Spleen (tissue), 11 donors: ENCODE data around the gene PTPRA. TPM values are rescaled to one million over a fixed set of nuclear protein-coding genes. Genes with fewer than 3 reads are reported as not detected.

Experiments used
- DNase-seq: peaks from one replicate; pipeline ENCODE4 v3.0.0-alpha.2; 2020
- H3K27ac ChIP-seq, 8 donors: fragments of 200-600 bp; sonication (generic) in 7 of 8; 1 replicate in 4 of 8; 2 replicates in 4 of 8; pipeline versions ENCODE4 v1.5.0 to v1.8.0; 2016 to 2021; ENCODE audit warnings: inconsistent platforms in 4 of 8, mild to moderate bottlenecking in 4 of 8, moderate library complexity in 1 of 8
- H3K27me3 ChIP-seq, 7 donors: fragments of 200-600 bp; sonication (generic) in 6 of 7; replicated peaks in 1 of 7; 1 replicate in 4 of 7; 2 replicates in 3 of 7; pipeline versions ENCODE4 v1.5.0 to v1.8.0; 2016 to 2021; ENCODE audit warnings: inconsistent platforms in 3 of 7, mild to moderate bottlenecking in 1 of 7
- H3K36me3 ChIP-seq, 6 donors: fragments of 200-600 bp; sonication (generic) in 5 of 6; 1 replicate in 4 of 6; 2 replicates in 2 of 6; pipeline versions ENCODE4 v1.5.0 to v1.8.0; 2016 to 2021; ENCODE audit warnings: inconsistent platforms in 2 of 6
- H3K4me1 ChIP-seq, 6 donors: fragments of 200-600 bp; sonication (generic) in 5 of 6; 1 replicate in 3 of 6; 2 replicates in 3 of 6; pipeline versions ENCODE4 v1.5.0 to v1.8.0; 2016 to 2021; ENCODE audit warnings: inconsistent platforms in 3 of 6
- H3K4me3 ChIP-seq, 8 donors: fragments of 200-600 bp; sonication (generic) in 7 of 8; 1 replicate in 4 of 8; 2 replicates in 4 of 8; pipeline versions ENCODE4 v1.5.0 to v1.8.0; 2016 to 2021; ENCODE audit warnings: inconsistent platforms in 4 of 8, mild to moderate bottlenecking in 4 of 8, moderate library complexity in 2 of 8
- H3K9me3 ChIP-seq, 8 donors: fragments of 200-600 bp; sonication (generic) in 7 of 8; 1 replicate in 4 of 8; 2 replicates in 4 of 8; pipeline versions ENCODE4 v1.5.0 to v1.8.0; 2016 to 2021; ENCODE audit warnings: inconsistent platforms in 4 of 8
- POLR2A ChIP-seq, 3 donors: fragments of 450-650 bp; IDR thresholded peaks; one replicate each; pipeline ENCODE4 v1.5.1; 2017; ENCODE audit warnings: antibody characterized with exemption in 3 of 3, mild to moderate bottlenecking in 1 of 3
- POLR2AphosphoS5 ChIP-seq, 3 donors: sonication (generic); formaldehyde crosslinking; IDR thresholded peaks; one replicate each; pipeline ENCODE4 v1.5.1; 2017; ENCODE audit warnings: antibody characterized with exemption in 3 of 3
- WGBS, 5 donors: extraction: QIAGEN DNeasy Blood & Tissue Kit in 3 of 5; methylation state at CpG; one replicate each; pipeline versions ENCODE4 v1.1.5 to v1.1.7; 2013 to 2018; 5-methylcytosine and 5-hydroxymethylcytosine counted together
- intact Hi-C: fragments of 100-400 bp; cut with DNase I; formaldehyde crosslinking; loops from one replicate; pipeline ENCODE4 v1.15.0; 2023; ENCODE audit warnings: low total_unique reads
- polyA plus RNA-seq, 3 donors: library from polyadenylated mRNA; stranded (reverse); fragments of 200-250 nt; gene quantifications; one replicate each; pipeline ENCODE4 v1.2.1, GENCODE V29; 2013
- total RNA-seq, 7 donors: library from RNA; depleted of rRNA in 3 of 7; stranded (reverse); fragments of >200 nt in 3 of 7; fragmentation: NEBNext Ultra II Directional in 4 of 7; extraction: Animal tissue kit (Norgen Biotek cat#: 25700) in 4 of 7; gene quantifications; one replicate each; pipeline versions ENCODE4 v1.1.0 to v1.2.1, GENCODE V29; 2016 to 2021
- TF ChIP-seq, protein P1 (sequence below), 11 experiments: fragments of 200-600 bp in 7 of 11; fragments of 450-650 bp in 4 of 11; sonication (generic) in 4 of 11; IDR thresholded peaks in 8 of 11; conservative IDR thresholded peaks in 3 of 11; 1 replicate in 7 of 11; 2 replicates in 4 of 11; pipeline versions ENCODE4 v1.4.0 to v1.8.0; 2016 to 2021; ENCODE audit warnings: antibody characterized with exemption in 11 of 11, inconsistent platforms in 4 of 11, mild to moderate bottlenecking in 1 of 11
- donor health status: healthy with polysubstance abuse.
- donor health status: DM: no; HTN: no; CAD: no; lungs with moderate emphysema.
- donor health status: DM: no; HTN: no; CAD: no.
- donor health status: Bipolar disorder and iron deficiency.
- donor health status: healthy.
- donor health status: DM: no; HTN: no; CAD: no.
- donor health status: DM: yes; HTN: yes; CAD: no.

PTPRA gene
- total and polyA plus RNA-seq, 10 donors = 15.3 to 65.5 (median 52.4) TPM

DNA sequence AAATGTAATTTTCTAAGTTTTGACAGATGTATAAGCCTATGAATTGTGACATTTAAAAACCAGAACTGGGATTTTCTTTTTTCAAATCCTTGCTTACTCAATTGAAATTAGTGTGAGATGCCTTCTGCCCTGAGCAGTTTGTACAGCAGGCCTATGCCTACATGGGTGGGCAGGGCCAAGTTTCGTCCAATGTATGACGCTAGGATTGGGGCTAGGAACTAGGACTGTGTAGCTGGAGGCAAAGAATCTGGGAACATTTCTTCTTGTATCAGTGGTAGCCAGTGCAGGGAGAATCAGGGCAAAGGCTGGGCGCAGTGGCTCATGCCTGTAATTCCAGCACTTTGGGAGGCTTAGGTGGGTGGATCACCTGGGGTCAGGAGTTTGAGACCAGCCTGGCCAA, 3.9 kb upstream of the PTPRA start:
- TF ChIP-seq, protein P1, sequence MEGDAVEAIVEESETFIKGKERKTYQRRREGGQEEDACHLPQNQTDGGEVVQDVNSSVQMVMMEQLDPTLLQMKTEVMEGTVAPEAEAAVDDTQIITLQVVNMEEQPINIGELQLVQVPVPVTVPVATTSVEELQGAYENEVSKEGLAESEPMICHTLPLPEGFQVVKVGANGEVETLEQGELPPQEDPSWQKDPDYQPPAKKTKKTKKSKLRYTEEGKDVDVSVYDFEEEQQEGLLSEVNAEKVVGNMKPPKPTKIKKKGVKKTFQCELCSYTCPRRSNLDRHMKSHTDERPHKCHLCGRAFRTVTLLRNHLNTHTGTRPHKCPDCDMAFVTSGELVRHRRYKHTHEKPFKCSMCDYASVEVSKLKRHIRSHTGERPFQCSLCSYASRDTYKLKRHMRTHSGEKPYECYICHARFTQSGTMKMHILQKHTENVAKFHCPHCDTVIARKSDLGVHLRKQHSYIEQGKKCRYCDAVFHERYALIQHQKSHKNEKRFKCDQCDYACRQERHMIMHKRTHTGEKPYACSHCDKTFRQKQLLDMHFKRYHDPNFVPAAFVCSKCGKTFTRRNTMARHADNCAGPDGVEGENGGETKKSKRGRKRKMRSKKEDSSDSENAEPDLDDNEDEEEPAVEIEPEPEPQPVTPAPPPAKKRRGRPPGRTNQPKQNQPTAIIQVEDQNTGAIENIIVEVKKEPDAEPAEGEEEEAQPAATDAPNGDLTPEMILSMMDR (IDR thresholded peaks at IDR 0.05 in 8 of 11, conservative IDR thresholded peaks at IDR 0.05 in 3 of 11) = no peak
- TF ChIP-seq POLR2AphosphoS5 (IDR thresholded peaks at IDR 0.05) = no peak
- TF ChIP-seq POLR2A (IDR thresholded peaks at IDR 0.05) = no peak
- H3K4me3 ChIP-seq = no peak overlapping the region
- DNase-seq = no peak
- H3K27me3 ChIP-seq = peaks cover 0 to 14% (median 0%) of the 10 kb centered on the region in 7 donors
- intact Hi-C loops = no loop called here
- peaks cover 0 to 31% (median 20%) of the 10 kb centered on the region in 6 donors for H3K36me3 ChIP-seq
- H3K27ac ChIP-seq = no peak overlapping the region
- peaks cover under 1 to 71% (median 40%) of the 10 kb centered on the region in 6 donors for H3K4me1 ChIP-seq
- WGBS, 5 donors = 94 to 100% (median 96%) methylated on average over 3 of the region's 3 CpGs
- no peaks in the 10 kb centered on the region for H3K9me3 ChIP-seq

GRCh38 chr20:2871111-2871465, 2.2 kb upstream of the PTPRA start:
- Histone ChIP-seq H3K9me3 (no peaks in the 10 kb centered on the region), H3K4me1 (peaks cover 8 to 72% (median 57%) of the 10 kb centered on the region in 6 donors), H3K27me3 (peaks cover 0 to 14% (median 0%) of the 10 kb centered on the region in 7 donors), H3K36me3 (peaks cover 0 to 14% (median 7%) of the 10 kb centered on the region in 6 donors), H3K27ac (no peak overlapping the region), H3K4me3 (no peak overlapping the region)
- 43 to 71% (median 57%) methylated on average over 2 of the region's 2 CpGs for WGBS, 5 donors
- intact Hi-C loops = loop anchor here (10.0 kb wide), 1 partner anchor 124 kb away; no protein-coding TSS in a partner anchor
- DNase-seq = no peak
- TF ChIP-seq, protein P1 (IDR thresholded peaks at IDR 0.05 in 8 of 11, conservative IDR thresholded peaks at IDR 0.05 in 3 of 11) = no peak
- no peak for TF ChIP-seq POLR2A (IDR thresholded peaks at IDR 0.05)
- TF ChIP-seq POLR2AphosphoS5 (IDR thresholded peaks at IDR 0.05) = no peak

DNA sequence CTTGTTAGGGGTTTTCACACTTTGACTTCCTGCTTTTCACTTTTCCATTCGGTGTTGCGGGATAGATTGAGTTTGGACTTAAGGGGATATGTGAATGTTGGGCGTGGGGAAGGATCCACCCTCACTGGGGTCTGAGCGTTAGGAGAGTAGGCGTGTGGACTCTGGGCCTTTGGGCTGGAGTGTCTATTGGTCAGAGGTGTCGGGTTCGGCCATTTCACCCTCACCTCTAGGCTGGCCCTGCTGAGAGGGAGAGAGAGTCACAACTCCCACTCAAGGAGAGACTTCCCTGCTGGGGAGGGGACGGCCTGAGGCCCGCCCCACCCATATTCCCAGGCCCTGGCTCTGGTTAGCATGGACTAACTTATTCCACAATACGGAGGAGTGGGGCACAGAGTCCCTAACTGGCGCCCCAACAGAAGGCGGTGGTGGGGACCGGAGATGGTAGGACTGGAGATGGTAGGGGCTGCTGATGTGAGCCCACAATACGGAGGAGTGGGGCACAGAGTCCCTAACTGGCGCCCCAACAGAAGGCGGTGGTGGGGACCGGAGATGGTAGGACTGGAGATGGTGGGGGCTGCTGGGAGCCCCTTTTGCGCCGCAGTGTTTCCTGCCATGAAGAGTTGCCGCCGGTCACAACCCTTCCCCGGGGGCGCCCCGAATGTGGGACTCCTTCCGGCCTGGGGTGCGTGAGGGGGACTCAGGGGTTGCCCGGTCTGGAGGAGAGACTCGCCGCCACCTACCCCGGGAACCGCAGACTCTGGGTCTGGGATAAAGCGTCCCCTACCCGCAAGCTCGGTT, 1.4 kb upstream of the PTPRA start:
- intact Hi-C loops = loop anchor here (10.0 kb wide), 1 partner anchor 123 kb away; no protein-coding TSS in a partner anchor
- DNase-seq = no peak
- WGBS, 5 donors = 22 to 37% (median 25%) methylated on average over 24 to 34 of the region's 34 CpGs
- Histone ChIP-seq H3K27me3 (peaks cover 0 to 14% (median 0%) of the 10 kb centered on the region in 7 donors), H3K9me3 (no peaks in the 10 kb centered on the region), H3K27ac (peak overlapping the region in 3 of 8 donors; percentile 91 to 94 (median 93)), H3K4me1 (peaks cover 8 to 74% (median 59%) of the 10 kb centered on the region in 6 donors), H3K36me3 (peaks cover 0 to 7% (median under 1%) of the 10 kb centered on the region in 6 donors), H3K4me3 (peak overlapping the region; percentile 81 to 95 (median 92))
- TF ChIP-seq POLR2A (IDR thresholded peaks at IDR 0.05) = no peak
- no peak for TF ChIP-seq POLR2AphosphoS5 (IDR thresholded peaks at IDR 0.05)
- TF ChIP-seq, protein P1 (IDR thresholded peaks at IDR 0.05 in 8 of 11, conservative IDR thresholded peaks at IDR 0.05 in 3 of 11) = no peak

GRCh38 chr20:2872459-2873009, 747 bp upstream of the PTPRA start:
- Histone ChIP-seq H3K4me3 (peak overlapping the region; percentile 81 to 95 (median 92)), H3K27me3 (peaks cover 0 to 14% (median 0%) of the 10 kb centered on the region in 7 donors), H3K36me3 (no peaks in the 10 kb centered on the region), H3K4me1 (peaks cover 8 to 74% (median 54%) of the 10 kb centered on the region in 6 donors), H3K27ac (peak overlapping the region in 7 of 8 donors; percentile 85 to 94 (median 92)), H3K9me3 (no peaks in the 10 kb centered on the region)
- peak; percentile 92 for DNase-seq
- 0 to 1% (median 0%) methylated on average over 14 to 49 of the region's 49 CpGs for WGBS, 5 donors
- no peak for TF ChIP-seq POLR2A (IDR thresholded peaks at IDR 0.05)
- TF ChIP-seq, protein P1 (IDR thresholded peaks at IDR 0.05 in 8 of 11, conservative IDR thresholded peaks at IDR 0.05 in 3 of 11) = peak in 9 of 11 experiments; percentile 6 to 63 (median 37)
- peak in 1 of 3 donors; percentile 4 for TF ChIP-seq POLR2AphosphoS5 (IDR thresholded peaks at IDR 0.05)
- intact Hi-C loops = loop anchor here (10.0 kb wide), 1 partner anchor 122 kb away; no protein-coding TSS in a partner anchor
